Measurements from ENCODE around the gene ETNK2. TPM values are rescaled to one million over a fixed set of nuclear protein-coding genes. Genes with fewer than 3 reads are reported as not detected.
A peak's percentile ranks its signal among the peaks of the same experiment; 100 is the strongest.

ETNK2 gene
- total and polyA plus RNA-seq, 2 experiments from 2014 or later = 7.6 to 26.2 TPM

GRCh38 chr1:204178487-204179281, 26.8 kb upstream of the ETNK2 start:
- Mint-ChIP-seq H3K27ac (no peak overlapping the region), H3K4me1 (no peaks in the 10 kb centered on the region), H3K36me3 (ENCODE audit: low read depth) (no peaks in the 10 kb centered on the region), H3K4me3 (no peak overlapping the region), H3K27me3 (ENCODE audit: insufficient read depth, low read depth, poor library complexity) (peaks cover 11% of the 10 kb centered on the region), H3K9me3 (peaks cover 15% of the 10 kb centered on the region)
- Histone ChIP-seq H3K36me3 (ENCODE audit: insufficient read depth) (no peaks in the 10 kb centered on the region), H3K9me2 (ENCODE audit: insufficient read depth) (no peaks in the 10 kb centered on the region), H3K79me2 (replicated peaks; ENCODE audit: insufficient read depth) (no peaks in the 10 kb centered on the region), H2AFZ (0 out of 2 replicates have a peak overlapping the region, but pooled peaks have one; percentile 14), H3K4me2 (no peak overlapping the region), H3F3A (replicated peaks; ENCODE audit: low read depth) (no peaks in the 10 kb centered on the region), H3K27ac (ENCODE audit: low read depth) (no peak overlapping the region), H3K4me1 (ENCODE audit: insufficient read depth) (no peaks in the 10 kb centered on the region), H3K27me3 (ENCODE audit: insufficient read depth) (no peaks in the 10 kb centered on the region), H3K4me3 (no peak overlapping the region), H4K20me1 (replicated peaks; ENCODE audit: insufficient read depth) (no peaks in the 10 kb centered on the region)
- TF ChIP-seq NANOG (IDR thresholded peaks at IDR 0.05; ENCODE audit: borderline replicate concordance) = no peak
- no peak for TF ChIP-seq REST (IDR thresholded peaks at IDR 0.05; ENCODE audit: unreplicated experiment)
- TF ChIP-seq EZH2 (IDR thresholded peaks at IDR 0.05; ENCODE audit: low read depth, unreplicated experiment) = no peak
- TF ChIP-seq ETS1 (IDR thresholded peaks at IDR 0.05) = no peak
- TF ChIP-seq POLR2AphosphoS5 (IDR thresholded peaks at IDR 0.05; ENCODE audit: low read depth) = no peak
- TF ChIP-seq ZNF462 (CRISPR knock-in tag; IDR thresholded peaks at IDR 0.05) = no peak
- no peak for TF ChIP-seq STAT1 (IDR thresholded peaks at IDR 0.05; ENCODE audit: unreplicated experiment)
- no peak for TF ChIP-seq EZH2phosphoT487 (IDR thresholded peaks at IDR 0.05; ENCODE audit: unreplicated experiment)
- TF ChIP-seq CREB1 (CRISPR knock-in tag; IDR thresholded peaks at IDR 0.05; ENCODE audit: low read depth) = no peak
- no peak for TF ChIP-seq ZNF331 (CRISPR knock-in tag; IDR thresholded peaks at IDR 0.05; ENCODE audit: low read depth)
- no peak for TF ChIP-seq CTCF (conservative IDR thresholded peaks at IDR 0.05; ENCODE audit: low read depth in 2 of 2)
- no peak for TF ChIP-seq JUNB (IDR thresholded peaks at IDR 0.05; ENCODE audit: unreplicated experiment)
- no peak for TF ChIP-seq ZNF114 (CRISPR knock-in tag; IDR thresholded peaks at IDR 0.05)
- ATAC-seq (no peak), DNase-seq (ENCODE audit: low spot score) (no peak)
